ENCODE results near the gene IAH1. TPM values are rescaled to one million over a fixed set of nuclear protein-coding genes. Genes with fewer than 3 reads are reported as not detected.

IAH1 gene
- total RNA-seq, 2 donors from 2014 or later = 45.9 to 71.0 TPM

DNA sequence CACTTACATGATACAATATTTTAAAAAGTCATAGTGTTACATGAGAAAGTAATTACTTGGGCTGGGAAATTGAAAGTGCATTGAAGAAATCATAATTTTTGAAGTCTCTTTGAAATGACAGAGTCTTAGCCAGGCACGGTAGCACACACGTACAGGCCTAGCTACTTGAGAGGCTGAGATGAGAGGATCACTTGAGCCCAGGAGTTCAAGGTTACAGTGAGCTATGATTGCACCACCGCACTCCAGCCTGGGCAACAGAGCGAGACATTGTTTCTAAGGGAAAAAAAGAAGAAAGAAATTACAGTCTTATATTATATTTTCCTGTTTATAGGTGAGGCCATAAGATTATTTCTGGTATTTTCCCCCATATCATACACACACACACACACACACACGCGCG is 9.2 kb upstream of the IAH1 start:
- Histone ChIP-seq H3K4me3 (no peak overlapping the region), H3K27me3 (no peaks in the 10 kb centered on the region), H3K36me3 (peaks cover 5% of the 10 kb centered on the region), H3K4me1 (no peaks in the 10 kb centered on the region), H3K27ac (no peak overlapping the region), H3K9me3 (no peaks in the 10 kb centered on the region)
- no peak for DNase-seq (ENCODE audit: low spot score)
- no peak for TF ChIP-seq CTCF (IDR thresholded peaks at IDR 0.05)

DNA sequence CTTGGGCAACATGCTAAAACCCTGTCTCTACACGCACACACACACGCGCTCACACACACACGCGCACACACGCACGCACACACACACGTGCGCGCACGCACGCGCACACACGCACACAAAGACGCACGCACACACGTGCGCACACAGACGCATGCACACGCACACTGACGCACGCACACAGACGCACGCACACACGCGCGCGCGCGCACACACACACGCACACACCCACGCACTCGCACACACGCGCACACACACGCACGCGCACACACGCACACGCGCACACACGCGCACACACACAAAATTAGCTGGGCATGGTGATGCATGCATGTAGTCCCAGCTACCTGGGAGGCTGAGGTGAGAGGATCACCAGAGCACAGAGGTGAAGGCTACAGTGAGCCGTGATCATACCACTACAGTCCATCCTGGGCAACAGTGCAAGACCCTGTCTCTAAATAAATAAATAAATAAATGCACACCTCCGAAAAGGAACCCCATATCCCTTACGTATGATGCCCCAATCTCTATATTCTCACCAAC is 8.1 kb upstream of the IAH1 start:
- Histone ChIP-seq H3K27me3 (no peaks in the 10 kb centered on the region), H3K27ac (no peak overlapping the region), H3K4me1 (no peaks in the 10 kb centered on the region), H3K36me3 (peaks cover 5% of the 10 kb centered on the region), H3K9me3 (no peaks in the 10 kb centered on the region), H3K4me3 (no peak overlapping the region)
- no peak for DNase-seq (ENCODE audit: low spot score)
- no peak for TF ChIP-seq CTCF (IDR thresholded peaks at IDR 0.05)

DNA sequence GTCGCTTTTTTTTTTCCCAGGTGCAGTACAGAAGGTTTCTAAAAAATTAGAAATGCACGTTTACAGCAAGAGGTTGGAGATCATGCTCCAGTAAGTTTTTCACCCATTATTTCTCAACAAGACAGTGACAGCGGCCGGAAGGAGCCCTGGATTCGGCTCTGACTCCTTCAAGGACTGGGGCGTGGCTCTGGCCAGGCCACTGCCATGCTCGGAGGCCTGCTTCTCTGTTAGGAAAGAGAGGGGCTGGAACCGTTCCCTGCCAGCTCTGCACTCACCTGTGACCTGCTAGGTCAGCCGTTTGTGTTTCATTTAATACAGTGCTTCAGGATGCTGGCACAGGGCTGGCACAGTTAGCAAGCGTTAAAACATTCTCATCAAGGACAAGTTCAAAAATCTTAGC is 6.7 kb upstream of the IAH1 start:
- Histone ChIP-seq H3K9me3 (no peaks in the 10 kb centered on the region), H3K4me3 (no peak overlapping the region), H3K27ac (no peak overlapping the region), H3K27me3 (no peaks in the 10 kb centered on the region), H3K36me3 (peaks cover 5% of the 10 kb centered on the region), H3K4me1 (no peaks in the 10 kb centered on the region)
- no peak for TF ChIP-seq CTCF (IDR thresholded peaks at IDR 0.05)
- DNase-seq (ENCODE audit: low spot score) = no peak

DNA sequence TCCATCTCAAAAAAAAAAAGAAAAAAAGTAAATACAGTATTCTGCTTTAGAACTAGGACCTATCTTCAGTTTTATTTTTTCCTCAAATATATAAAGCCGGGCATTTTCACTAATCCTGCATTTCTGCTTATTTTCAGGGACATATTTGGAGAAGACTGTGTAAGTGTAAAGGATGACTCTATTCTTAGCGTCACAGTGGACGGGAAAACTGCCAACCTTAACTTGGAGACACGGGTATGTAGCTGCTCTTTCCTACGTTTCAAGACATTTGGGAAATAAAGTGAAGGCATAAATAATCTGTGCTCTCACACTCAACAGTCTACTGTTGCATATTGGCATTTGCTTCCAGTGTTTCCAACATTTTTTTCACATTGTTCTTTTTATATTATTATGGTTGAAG is 3.1 kb upstream of the IAH1 start:
- TF ChIP-seq CTCF (IDR thresholded peaks at IDR 0.05) = no peak
- H3K9me3 ChIP-seq = no peaks in the 10 kb centered on the region
- peaks cover 5% of the 10 kb centered on the region for H3K36me3 ChIP-seq
- no peak for DNase-seq (ENCODE audit: low spot score)
- no peaks in the 10 kb centered on the region for H3K27me3 ChIP-seq
- no peak overlapping the region for H3K27ac ChIP-seq
- H3K4me3 ChIP-seq = no peak overlapping the region
- H3K4me1 ChIP-seq = peaks cover 0 to 20% of the 10 kb centered on the region in 2 donors

- peaks cover 5% of the 10 kb centered on the region for H3K36me3 ChIP-seq
- no peaks in the 10 kb centered on the region for H3K9me3 ChIP-seq
- no peak for DNase-seq (ENCODE audit: low spot score)
- no peak for TF ChIP-seq CTCF (IDR thresholded peaks at IDR 0.05)
- no peak overlapping the region for H3K27ac ChIP-seq
- peaks cover 0 to 27% of the 10 kb centered on the region in 2 donors for H3K4me1 ChIP-seq
- no peaks in the 10 kb centered on the region for H3K27me3 ChIP-seq
- H3K4me3 ChIP-seq = no peak overlapping the region
Observed at GRCh38 chr2:9472511-9472910, 1.8 kb upstream of the IAH1 start.

GRCh38 chr2:9473308-9473984 is 905 bp upstream of the IAH1 start:
- Histone ChIP-seq H3K36me3 (no peaks in the 10 kb centered on the region), H3K4me1 (peaks cover 0 to 27% of the 10 kb centered on the region in 2 donors), H3K27ac (peak overlapping the region; percentile 89 to 94), H3K4me3 (peak overlapping the region; percentile 67 to 79), H3K27me3 (no peaks in the 10 kb centered on the region), H3K9me3 (no peaks in the 10 kb centered on the region)
- no peak for TF ChIP-seq CTCF (IDR thresholded peaks at IDR 0.05)
- no peak for DNase-seq (ENCODE audit: low spot score)
